Measurements from ENCODE around the gene TBC1D7.

The TBC1D7 gene

GRCh38 chr6:13373488-13373886 lies 45.1 kb upstream of the TBC1D7 start:
- TF ChIP-seq CTCF (conservative IDR thresholded peaks at IDR 0.05; ENCODE audit: low read depth, low read length), result no peak
- no peak overlapping the region for H3K27ac ChIP-seq
- H3K79me2 ChIP-seq (ENCODE audit: insufficient read depth, low read depth), result no peaks in the 10 kb centered on the region
- no peak overlapping the region for H2AFZ ChIP-seq (ENCODE audit: low read depth)
- no peak overlapping the region for H3K4me2 ChIP-seq
- no peak overlapping the region for H3K9ac ChIP-seq
- no peaks in the 10 kb centered on the region for H3K36me3 ChIP-seq (ENCODE audit: insufficient read depth)
- H3K4me1 ChIP-seq (ENCODE audit: low read depth, poor library complexity, severe bottlenecking), result peaks cover 9% of the 10 kb centered on the region
- H3K27me3 ChIP-seq (ENCODE audit: insufficient read depth, low read depth), result no peaks in the 10 kb centered on the region
- H4K20me1 ChIP-seq (ENCODE audit: insufficient read depth), result no peaks in the 10 kb centered on the region
- no peak overlapping the region for H3K4me3 ChIP-seq (IDR thresholded peaks at IDR 0.05; ENCODE audit: insufficient read depth, low read depth, low read length)

GRCh38 chr6:13372688-13373487 lies 44.6 kb upstream of the TBC1D7 start:
- TF ChIP-seq CTCF (conservative IDR thresholded peaks at IDR 0.05; ENCODE audit: low read depth, low read length), result no peak
- no peaks in the 10 kb centered on the region for H4K20me1 ChIP-seq (ENCODE audit: insufficient read depth)
- no peaks in the 10 kb centered on the region for H3K36me3 ChIP-seq (ENCODE audit: insufficient read depth)
- no peak overlapping the region for H3K4me2 ChIP-seq
- no peaks in the 10 kb centered on the region for H3K27me3 ChIP-seq (ENCODE audit: insufficient read depth, low read depth)
- H3K79me2 ChIP-seq (ENCODE audit: insufficient read depth, low read depth), result no peaks in the 10 kb centered on the region
- H3K27ac ChIP-seq, result no peak overlapping the region
- no peak overlapping the region for H3K4me3 ChIP-seq (IDR thresholded peaks at IDR 0.05; ENCODE audit: insufficient read depth, low read depth, low read length)
- H3K4me1 ChIP-seq (ENCODE audit: low read depth, poor library complexity, severe bottlenecking), result peaks cover 8% of the 10 kb centered on the region
- no peak overlapping the region for H2AFZ ChIP-seq (ENCODE audit: low read depth)
- H3K9ac ChIP-seq, result no peak overlapping the region

- no peak overlapping the region for H3K27ac ChIP-seq
- H3K79me2 ChIP-seq (ENCODE audit: insufficient read depth, low read depth), result no peaks in the 10 kb centered on the region
- H3K4me1 ChIP-seq (ENCODE audit: low read depth, poor library complexity, severe bottlenecking), result peaks cover 8% of the 10 kb centered on the region
- H3K4me2 ChIP-seq, result no peak overlapping the region
- no peak overlapping the region for H3K4me3 ChIP-seq (IDR thresholded peaks at IDR 0.05; ENCODE audit: insufficient read depth, low read depth, low read length)
- TF ChIP-seq CTCF (conservative IDR thresholded peaks at IDR 0.05; ENCODE audit: low read depth, low read length), result no peak
- H3K27me3 ChIP-seq (ENCODE audit: insufficient read depth, low read depth), result no peaks in the 10 kb centered on the region
- H3K9ac ChIP-seq, result no peak overlapping the region
- no peak overlapping the region for H2AFZ ChIP-seq (ENCODE audit: low read depth)
- H4K20me1 ChIP-seq (ENCODE audit: insufficient read depth), result no peaks in the 10 kb centered on the region
- no peaks in the 10 kb centered on the region for H3K36me3 ChIP-seq (ENCODE audit: insufficient read depth)
Observed at GRCh38 chr6:13372076-13372475, 43.7 kb upstream of the TBC1D7 start.

GRCh38 chr6:13371421-13372072 lies 43.2 kb upstream of the TBC1D7 start:
- Histone ChIP-seq H3K4me2 (no peak overlapping the region), H3K36me3 (ENCODE audit: insufficient read depth) (no peaks in the 10 kb centered on the region), H3K27me3 (ENCODE audit: insufficient read depth, low read depth) (no peaks in the 10 kb centered on the region), H3K27ac (no peak overlapping the region), H3K9ac (no peak overlapping the region), H3K4me3 (IDR thresholded peaks at IDR 0.05; ENCODE audit: insufficient read depth, low read depth, low read length) (no peak overlapping the region), H2AFZ (ENCODE audit: low read depth) (no peak overlapping the region), H3K79me2 (ENCODE audit: insufficient read depth, low read depth) (no peaks in the 10 kb centered on the region), H4K20me1 (ENCODE audit: insufficient read depth) (no peaks in the 10 kb centered on the region), H3K4me1 (ENCODE audit: low read depth, poor library complexity, severe bottlenecking) (peaks cover 8% of the 10 kb centered on the region)
- TF ChIP-seq CTCF (conservative IDR thresholded peaks at IDR 0.05; ENCODE audit: low read depth, low read length), result no peak
